ENCODE measurements around the gene PWWP2B.

The PWWP2B gene

GRCh38 chr10:132465889-132466519, 69.0 kb downstream of the PWWP2B start:
- FAIRE-seq (no peak), DNase-seq (ENCODE audit: insufficient read length) (no peak)
- no peak for TF ChIP-seq POLR2A (IDR thresholded peaks at IDR 0.05; ENCODE audit: low read depth, low read length)
- no peak for TF ChIP-seq POLR2AphosphoS5 (IDR thresholded peaks at IDR 0.05; ENCODE audit: low read depth, low read length)
- no peak for TF ChIP-seq TAF1 (IDR thresholded peaks at IDR 0.05; ENCODE audit: borderline replicate concordance, low read depth, low read length)

- FAIRE-seq, result no peak
- TF ChIP-seq TAF1 (IDR thresholded peaks at IDR 0.05; ENCODE audit: borderline replicate concordance, low read depth, low read length) (no peak), POLR2A (IDR thresholded peaks at IDR 0.05; ENCODE audit: low read depth, low read length) (no peak), POLR2AphosphoS5 (IDR thresholded peaks at IDR 0.05; ENCODE audit: low read depth, low read length) (no peak)
- no peak for DNase-seq (ENCODE audit: insufficient read length)
Observed at GRCh38 chr10:132466520-132467463, 69.8 kb downstream of the PWWP2B start.

Data from GM12892 (cell line).